AG10803 (cell line): ENCODE data around the gene PRRG2.

Experiments
- DNase-seq: peaks from one replicate; pipeline ENCODE4 v3.0.0; 2010; ENCODE audit warnings: low read depth
- H3K4me3 ChIP-seq: 2 replicates; pipeline ENCODE4 v1.5.1; 2011; ENCODE audit warnings: mild to moderate bottlenecking, low read length, control low read depth
- CTCF ChIP-seq: conservative IDR thresholded peaks from 2 replicates; pipeline ENCODE4 v1.5.1; 2011; ENCODE audit warnings: mild to moderate bottlenecking, low read length, control low read depth, inconsistent platforms

The PRRG2 gene

GRCh38 chr19:49567861-49568441 lies 13.2 kb upstream of the PRRG2 start:
- H3K4me3 ChIP-seq = no peak overlapping the region
- DNase-seq = peak; percentile 67
- TF ChIP-seq CTCF = no peak

- H3K4me3 ChIP-seq = no peak overlapping the region
- peak; percentile 81 for DNase-seq
- peak; percentile 100 for TF ChIP-seq CTCF
These were observed 10.8 kb upstream of the PRRG2 start for GRCh38 chr19:49570138-49570856.

GRCh38 chr19:49570997-49571676 lies 10.0 kb upstream of the PRRG2 start:
- no peak for TF ChIP-seq CTCF
- no peak overlapping the region for H3K4me3 ChIP-seq
- no peak for DNase-seq

- H3K4me3 ChIP-seq = no peak overlapping the region
- DNase-seq = no peak
- no peak for TF ChIP-seq CTCF
These were observed 8.1 kb upstream of the PRRG2 start for GRCh38 chr19:49573009-49573408.

- TF ChIP-seq CTCF = no peak
- no peak overlapping the region for H3K4me3 ChIP-seq
- no peak for DNase-seq
These were observed 7.7 kb upstream of the PRRG2 start for GRCh38 chr19:49573425-49573824.

- H3K4me3 ChIP-seq = no peak overlapping the region
- no peak for TF ChIP-seq CTCF
- DNase-seq = no peak
These were observed 6.8 kb upstream of the PRRG2 start for GRCh38 chr19:49574206-49574755.
